NCI-H82 (cell line): ENCODE measurements around the gene ERC2.
A peak's percentile ranks its signal among the peaks of the same experiment; 100 is the strongest.

Experiments used
- DNase-seq: peaks from one replicate; lab custom pipeline; 2025; lab: John Stamatoyannopoulos, UW

The ERC2 gene

GRCh38 chr3:55588146-55588765, 880.0 kb downstream of the ERC2 start:
- no peak for DNase-seq

GRCh38 chr3:55585856-55586255, 882.4 kb downstream of the ERC2 start:
- peak; percentile 14 for DNase-seq

- DNase-seq, result peak; percentile 88
These were observed 883.4 kb downstream of the ERC2 start for GRCh38 chr3:55584716-55585368.

- DNase-seq, result peak; percentile 17
These were observed 884.2 kb downstream of the ERC2 start for GRCh38 chr3:55584030-55584429.

GRCh38 chr3:55583475-55583874, 884.8 kb downstream of the ERC2 start:
- no peak for DNase-seq

GRCh38 chr3:55579496-55579895, 888.8 kb downstream of the ERC2 start:
- DNase-seq, result no peak

GRCh38 chr3:55576621-55577388, 891.5 kb downstream of the ERC2 start:
- no peak for DNase-seq

- no peak for DNase-seq
These were observed 893.6 kb downstream of the ERC2 start for GRCh38 chr3:55574671-55575070.

- DNase-seq, result no peak
These were observed 895.5 kb downstream of the ERC2 start for GRCh38 chr3:55572816-55573215.

GRCh38 chr3:55571913-55572312, 896.4 kb downstream of the ERC2 start:
- DNase-seq, result no peak

- no peak for DNase-seq
These were observed 897.0 kb downstream of the ERC2 start for GRCh38 chr3:55571216-55571813.

- peak; percentile 22 for DNase-seq
These were observed 898.0 kb downstream of the ERC2 start for GRCh38 chr3:55570271-55570711.

GRCh38 chr3:55569033-55569599, 899.2 kb downstream of the ERC2 start:
- DNase-seq, result peak; percentile 22

- no peak for DNase-seq
These were observed 900.7 kb downstream of the ERC2 start for GRCh38 chr3:55567615-55568014.

- DNase-seq, result no peak
These were observed 901.1 kb downstream of the ERC2 start for GRCh38 chr3:55567121-55567520.

- DNase-seq, result no peak
These were observed 902.7 kb downstream of the ERC2 start for GRCh38 chr3:55565521-55565920.

- peak; percentile 17 for DNase-seq
These were observed 903.5 kb downstream of the ERC2 start for GRCh38 chr3:55564726-55565125.

- DNase-seq, result no peak
These were observed 905.6 kb downstream of the ERC2 start for GRCh38 chr3:55562700-55563099.

GRCh38 chr3:55559500-55560423, 908.5 kb downstream of the ERC2 start:
- no peak for DNase-seq

GRCh38 chr3:55558316-55558715, 910.0 kb downstream of the ERC2 start:
- DNase-seq, result no peak

- DNase-seq, result no peak
These were observed 910.7 kb downstream of the ERC2 start for GRCh38 chr3:55557549-55557948.
